CD8-positive, alpha-beta memory T cell (primary cell): ENCODE measurements around the gene RIN3. TPM values are rescaled to one million over a fixed set of nuclear protein-coding genes. Genes with fewer than 3 reads are reported as not detected.

Source experiments
- CTCF ChIA-PET: fragments of 350-600 bp; sonication (Branson Sonifier 250); formaldehyde crosslinking; loops from one replicate; lab custom pipeline; 2021; ENCODE audit warnings: antibody characterized with exemption; lab: Charles Lee
- POLR2A ChIA-PET: fragments of 350-600 bp; sonication (Branson Sonifier 250); formaldehyde crosslinking; loops from one replicate; lab custom pipeline; 2021; ENCODE audit warnings: antibody characterized with exemption; lab: Charles Lee
- DNase-seq, 5 donors: peaks; one replicate each; pipeline versions ENCODE4 v3.0.0 to v3.0.0-alpha.2; 2020 to 2022; ENCODE audit warnings: mixed read lengths in 1 of 5
- H3K27ac ChIP-seq: one replicate; pipeline ENCODE4 v1.7.0; 2013; ENCODE audit warnings: low read depth, mild to moderate bottlenecking, low read length, moderate library complexity
- H3K27me3 ChIP-seq: 2 replicates; pipeline ENCODE4 v1.7.0; 2013; ENCODE audit warnings: low read length, mild to moderate bottlenecking; ENCODE audit not compliant: insufficient read depth, poor library complexity, severe bottlenecking
- H3K36me3 ChIP-seq: 2 replicates; pipeline ENCODE4 v1.7.0; 2013; ENCODE audit warnings: mild to moderate bottlenecking, low read length, moderate library complexity; ENCODE audit not compliant: insufficient read depth
- H3K4me1 ChIP-seq: 2 replicates; pipeline ENCODE4 v1.7.0; 2013; ENCODE audit warnings: mild to moderate bottlenecking, low read length, moderate library complexity; ENCODE audit not compliant: insufficient read depth
- H3K4me3 ChIP-seq: 2 replicates; pipeline ENCODE4 v1.7.0; 2013; ENCODE audit warnings: mild to moderate bottlenecking, low read length
- H3K9me3 ChIP-seq: 2 replicates; pipeline ENCODE4 v1.7.0; 2013; ENCODE audit warnings: mild to moderate bottlenecking, low read length
- H3K27ac Mint-ChIP-seq, 8 donors: one replicate each; pipeline ENCODE4 v1.8.0; 2020 to 2021; ENCODE audit warnings: mixed read lengths in 8 of 8, mild to moderate bottlenecking in 6 of 8, inconsistent platforms in 3 of 8, moderate library complexity in 3 of 8
- H3K27me3 Mint-ChIP-seq, 2 donors: one replicate each; pipeline ENCODE4 v1.8.0; 2020 to 2021; ENCODE audit warnings: mixed read lengths in 2 of 2, mild to moderate bottlenecking in 1 of 2, moderate library complexity in 1 of 2
- H3K36me3 Mint-ChIP-seq, 3 donors: one replicate each; pipeline ENCODE4 v1.8.0; 2020 to 2021; ENCODE audit warnings: mixed read lengths in 3 of 3, inconsistent platforms in 1 of 3, mild to moderate bottlenecking in 1 of 3
- H3K4me1 Mint-ChIP-seq, 3 donors: one replicate each; pipeline ENCODE4 v1.8.0; 2020 to 2021; ENCODE audit warnings: mixed read lengths in 3 of 3, inconsistent platforms in 1 of 3, mild to moderate bottlenecking in 1 of 3
- H3K4me3 Mint-ChIP-seq, 7 donors: one replicate each; pipeline ENCODE4 v1.8.0; 2020 to 2021; ENCODE audit warnings: mixed read lengths in 7 of 7, mild to moderate bottlenecking in 6 of 7, moderate library complexity in 4 of 7, inconsistent platforms in 2 of 7
- H3K9me3 Mint-ChIP-seq, 5 donors: one replicate each; pipeline ENCODE4 v1.8.0; 2020 to 2022; ENCODE audit warnings: mixed read lengths in 5 of 5, mild to moderate bottlenecking in 3 of 5, moderate library complexity in 2 of 5, inconsistent platforms in 1 of 5
- polyA plus RNA-seq: library from polyadenylated mRNA; unstranded; fragments of 300-500 nt; fragmentation: Illumina TruSeq; gene quantifications from one replicate; pipeline ENCODE4 v1.2.3, GENCODE V29; 2021
- total RNA-seq, 2 experiments: library from RNA; stranded (reverse); gene quantifications; one replicate each; pipeline ENCODE4 v1.2.3, GENCODE V29; 2021

The RIN3 gene
- total and polyA plus RNA-seq, 3 experiments from 2014 or later = 31.9 to 47.4 (median 46.0) TPM

GRCh38 chr14:92549105-92549858 is 35.7 kb downstream of the RIN3 start:
- H3K36me3 Mint-ChIP-seq = peaks cover 0 to 8% (median 3%) of the 10 kb centered on the region in 3 donors
- peaks cover 0 to 2% of the 10 kb centered on the region in 2 donors for H3K27me3 Mint-ChIP-seq
- no peaks in the 10 kb centered on the region for H3K9me3 Mint-ChIP-seq
- no peaks in the 10 kb centered on the region for H3K36me3 ChIP-seq
- ChIA-PET POLR2A (no interaction called here), CTCF (interaction anchor here (1.0 to 1.9 kb wide), 6 partner anchors 8 to 134 kb away, joined by 3 to 8 read pairs (median 5); no protein-coding TSS in a partner anchor)
- H3K4me3 ChIP-seq = no peak overlapping the region
- no peak overlapping the region for H3K4me3 Mint-ChIP-seq
- no peaks in the 10 kb centered on the region for H3K27me3 ChIP-seq
- no peak overlapping the region for H3K27ac ChIP-seq
- no peak for DNase-seq
- H3K4me1 ChIP-seq = peaks cover 17% of the 10 kb centered on the region
- H3K9me3 ChIP-seq = no peaks in the 10 kb centered on the region
- peak overlapping the region in 4 of 8 donors; percentile 1 to 27 (median 16) for H3K27ac Mint-ChIP-seq
- H3K4me1 Mint-ChIP-seq = peaks cover 31 to 68% (median 47%) of the 10 kb centered on the region in 3 donors

- Histone ChIP-seq H3K36me3 (no peaks in the 10 kb centered on the region), H3K27me3 (no peaks in the 10 kb centered on the region), H3K4me1 (peaks cover 17% of the 10 kb centered on the region), H3K4me3 (no peak overlapping the region), H3K9me3 (no peaks in the 10 kb centered on the region), H3K27ac (no peak overlapping the region)
- H3K4me1 Mint-ChIP-seq = peaks cover 31 to 63% (median 46%) of the 10 kb centered on the region in 3 donors
- ChIA-PET POLR2A (no interaction called here), CTCF (interaction anchor here (1.3 to 1.9 kb wide), 5 partner anchors 9 to 206 kb away, joined by 3 to 8 read pairs (median 5); no protein-coding TSS in a partner anchor)
- peak overlapping the region in 1 of 7 donors; percentile 22 for H3K4me3 Mint-ChIP-seq
- peak overlapping the region in 3 of 8 donors; percentile 27 to 84 (median 43) for H3K27ac Mint-ChIP-seq
- DNase-seq = no peak
- H3K27me3 Mint-ChIP-seq = peaks cover 0 to 2% of the 10 kb centered on the region in 2 donors
- peaks cover 0 to 8% (median 3%) of the 10 kb centered on the region in 3 donors for H3K36me3 Mint-ChIP-seq
- H3K9me3 Mint-ChIP-seq = no peaks in the 10 kb centered on the region
These were observed 36.3 kb downstream of the RIN3 start for GRCh38 chr14:92549859-92550230.

DNA sequence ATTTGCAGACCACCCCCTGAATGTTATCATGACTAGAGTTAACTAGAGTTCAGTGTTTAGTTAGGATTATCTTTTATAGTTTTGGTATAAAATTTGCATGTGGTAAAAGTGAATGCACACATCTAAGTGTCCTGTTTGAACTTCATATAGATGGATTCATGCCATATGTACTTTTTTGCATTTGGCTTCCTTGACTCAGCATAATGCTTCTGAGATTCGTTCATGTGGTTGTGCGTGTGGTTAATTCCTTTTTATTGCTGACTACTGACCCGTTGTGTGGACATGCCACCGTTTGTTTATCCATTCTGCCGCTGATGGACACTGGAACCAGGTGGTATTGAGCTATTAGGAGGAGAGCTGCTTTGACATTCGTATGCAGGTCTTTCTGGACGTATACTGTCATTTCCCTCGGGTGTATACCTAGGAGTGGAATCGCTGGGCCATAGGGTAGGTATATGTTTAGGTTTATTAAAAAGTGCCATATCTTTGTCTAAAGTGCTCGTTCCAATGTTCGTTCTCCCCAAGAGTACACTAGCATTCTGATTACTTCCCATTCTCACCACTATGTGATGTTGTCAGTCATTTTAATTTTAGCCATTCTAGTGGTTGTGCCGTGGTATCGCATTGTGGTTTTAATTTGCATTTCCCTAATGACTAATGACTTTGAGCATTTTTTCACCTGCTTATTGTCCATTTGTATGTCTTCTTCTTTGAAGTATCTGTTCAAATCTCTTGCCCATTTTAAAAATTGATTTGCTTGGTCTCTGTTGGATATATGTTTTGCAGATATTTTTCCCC is 37.7 kb downstream of the RIN3 start:
- H3K27ac ChIP-seq = no peak overlapping the region
- peak overlapping the region; percentile 1 to 81 (median 51) for H3K27ac Mint-ChIP-seq
- peaks cover 30% of the 10 kb centered on the region for H3K4me1 ChIP-seq
- H3K27me3 Mint-ChIP-seq = peaks cover 0 to 2% of the 10 kb centered on the region in 2 donors
- H3K9me3 ChIP-seq = no peaks in the 10 kb centered on the region
- ChIA-PET POLR2A (no interaction called here), CTCF (interaction anchor here (1.6 to 1.9 kb wide), 2 partner anchors 10 to 207 kb away, joined by 3 to 8 read pairs; no protein-coding TSS in a partner anchor)
- no peak overlapping the region for H3K4me3 ChIP-seq
- H3K4me3 Mint-ChIP-seq = peak overlapping the region in 6 of 7 donors; percentile 4 to 55 (median 41)
- peak in 2 of 5 donors; percentile 48 to 57 for DNase-seq
- H3K4me1 Mint-ChIP-seq = peaks cover 43 to 70% (median 57%) of the 10 kb centered on the region in 3 donors
- peaks cover under 1 to 16% (median 3%) of the 10 kb centered on the region in 3 donors for H3K36me3 Mint-ChIP-seq
- no peaks in the 10 kb centered on the region for H3K27me3 ChIP-seq
- H3K36me3 ChIP-seq = no peaks in the 10 kb centered on the region
- no peaks in the 10 kb centered on the region for H3K9me3 Mint-ChIP-seq

- POLR2A ChIA-PET = no interaction called here
- Mint-ChIP-seq H3K27me3 (no peaks in the 10 kb centered on the region), H3K4me3 (peak overlapping the region in 4 of 7 donors; percentile 25 to 55 (median 41)), H3K36me3 (peaks cover 7 to 21% (median 8%) of the 10 kb centered on the region in 3 donors), H3K4me1 (peaks cover 51 to 74% (median 61%) of the 10 kb centered on the region in 3 donors), H3K27ac (peak overlapping the region in 7 of 8 donors; percentile 1 to 89 (median 58)), H3K9me3 (no peaks in the 10 kb centered on the region)
- no peaks in the 10 kb centered on the region for H3K9me3 ChIP-seq
- no peaks in the 10 kb centered on the region for H3K36me3 ChIP-seq
- H3K27me3 ChIP-seq = no peaks in the 10 kb centered on the region
- no peak overlapping the region for H3K27ac ChIP-seq
- peaks cover 34% of the 10 kb centered on the region for H3K4me1 ChIP-seq
- H3K4me3 ChIP-seq = no peak overlapping the region
- DNase-seq = no peak
- CTCF ChIA-PET = no interaction called here
These were observed 38.5 kb downstream of the RIN3 start for GRCh38 chr14:92552066-92552465.

DNA sequence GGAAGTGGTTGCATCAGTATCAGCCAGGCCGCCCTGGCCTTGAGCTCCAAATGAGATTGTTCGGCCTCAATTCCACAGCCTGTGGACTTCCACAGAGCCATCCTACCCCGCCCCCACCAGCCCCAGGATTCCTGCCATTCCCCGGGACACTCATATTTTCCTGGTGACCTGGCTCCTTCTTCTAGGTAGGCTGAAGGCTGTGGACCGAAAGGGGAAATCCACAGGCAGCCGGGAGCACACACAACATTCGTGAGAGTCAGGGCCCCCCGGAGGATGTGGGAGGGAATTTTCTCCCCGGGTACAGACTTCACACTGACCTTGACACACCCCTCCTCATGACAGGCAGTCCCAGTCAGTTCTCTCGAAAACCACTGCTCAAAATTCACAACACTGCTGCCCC is 39.9 kb downstream of the RIN3 start:
- Histone ChIP-seq H3K4me3 (no peak overlapping the region), H3K4me1 (peaks cover 34% of the 10 kb centered on the region), H3K27me3 (no peaks in the 10 kb centered on the region), H3K9me3 (no peaks in the 10 kb centered on the region), H3K27ac (no peak overlapping the region), H3K36me3 (no peaks in the 10 kb centered on the region)
- no peak for DNase-seq
- ChIA-PET POLR2A (no interaction called here), CTCF (no interaction called here)
- H3K4me1 Mint-ChIP-seq = peaks cover 55 to 71% (median 63%) of the 10 kb centered on the region in 3 donors
- H3K36me3 Mint-ChIP-seq = peaks cover 8 to 32% (median 9%) of the 10 kb centered on the region in 3 donors
- peak overlapping the region in 2 of 8 donors; percentile 51 to 65 for H3K27ac Mint-ChIP-seq
- H3K27me3 Mint-ChIP-seq = no peaks in the 10 kb centered on the region
- H3K9me3 Mint-ChIP-seq = no peaks in the 10 kb centered on the region
- H3K4me3 Mint-ChIP-seq = no peak overlapping the region

DNA sequence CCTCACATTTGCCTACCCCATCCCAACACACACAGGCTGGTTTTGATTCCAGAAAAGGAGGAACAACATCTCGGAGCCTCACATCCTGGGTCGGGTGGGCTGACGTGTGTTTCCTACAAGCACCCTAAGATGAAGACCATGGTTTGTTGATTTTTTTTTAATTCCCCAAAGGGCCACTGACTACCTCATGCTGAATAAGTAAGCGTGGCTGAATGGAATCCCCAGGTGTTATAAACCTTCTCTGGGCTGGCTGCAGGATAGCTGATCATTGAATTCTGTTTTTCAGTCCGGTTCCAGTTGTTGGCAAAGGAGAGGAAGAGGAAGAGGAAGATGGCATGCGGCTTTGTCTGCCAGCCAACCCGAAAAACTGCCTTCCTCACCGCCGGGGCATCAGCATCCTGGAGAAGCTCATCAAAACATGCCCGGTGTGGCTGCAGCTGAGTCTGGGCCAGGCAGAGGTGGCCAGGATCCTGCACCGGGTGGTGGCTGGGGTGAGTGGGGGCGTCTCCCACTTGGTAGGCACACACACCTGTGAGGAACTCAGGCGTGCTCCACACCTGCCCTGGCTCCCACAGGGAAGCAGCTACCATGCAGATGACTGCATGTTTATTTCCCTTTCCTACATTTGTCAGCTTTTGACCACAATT is 42.0 kb downstream of the RIN3 start:
- H3K36me3 Mint-ChIP-seq = peaks cover 11 to 45% (median 19%) of the 10 kb centered on the region in 3 donors
- peak in 1 of 5 donors; percentile 21 for DNase-seq
- peak overlapping the region in 4 of 8 donors; percentile 50 to 79 (median 54) for H3K27ac Mint-ChIP-seq
- H3K4me1 Mint-ChIP-seq = peaks cover 49 to 64% (median 57%) of the 10 kb centered on the region in 3 donors
- no peaks in the 10 kb centered on the region for H3K9me3 Mint-ChIP-seq
- H3K9me3 ChIP-seq = no peaks in the 10 kb centered on the region
- CTCF ChIA-PET = interaction anchor here (0.9 kb wide), 1 partner anchor 58 kb away, joined by 3 read pairs; no protein-coding TSS in a partner anchor
- no peak overlapping the region for H3K4me3 ChIP-seq
- peaks cover 0 to 1% of the 10 kb centered on the region in 2 donors for H3K27me3 Mint-ChIP-seq
- peaks cover 47% of the 10 kb centered on the region for H3K4me1 ChIP-seq
- H3K27ac ChIP-seq = no peak overlapping the region
- H3K36me3 ChIP-seq = no peaks in the 10 kb centered on the region
- H3K4me3 Mint-ChIP-seq = peak overlapping the region in 1 of 7 donors; percentile 44
- H3K27me3 ChIP-seq = no peaks in the 10 kb centered on the region
- POLR2A ChIA-PET = no interaction called here

GRCh38 chr14:92556255-92556741 is 42.7 kb downstream of the RIN3 start:
- Mint-ChIP-seq H3K4me3 (peak overlapping the region in 4 of 7 donors; percentile 3 to 44 (median 16)), H3K36me3 (peaks cover 11 to 45% (median 19%) of the 10 kb centered on the region in 3 donors), H3K9me3 (no peaks in the 10 kb centered on the region), H3K27ac (peak overlapping the region in 6 of 8 donors; percentile 24 to 94 (median 74)), H3K4me1 (peaks cover 42 to 57% (median 50%) of the 10 kb centered on the region in 3 donors), H3K27me3 (peaks cover 0 to 1% of the 10 kb centered on the region in 2 donors)
- no peak overlapping the region for H3K4me3 ChIP-seq
- ChIA-PET CTCF (interaction anchor here (0.9 kb wide), 1 partner anchor 57 kb away, joined by 3 read pairs; no protein-coding TSS in a partner anchor), POLR2A (no interaction called here)
- DNase-seq = no peak
- H3K27ac ChIP-seq = no peak overlapping the region
- H3K4me1 ChIP-seq = peaks cover 43% of the 10 kb centered on the region
- H3K27me3 ChIP-seq = no peaks in the 10 kb centered on the region
- H3K9me3 ChIP-seq = no peaks in the 10 kb centered on the region
- H3K36me3 ChIP-seq = no peaks in the 10 kb centered on the region
